HepG2 (cell line): Measurements from ENCODE around the gene ZBP1. TPM values are rescaled to one million over a fixed set of nuclear protein-coding genes. Genes with fewer than 3 reads are reported as not detected.

Experiments used
- BRCA1 ChIP-seq: sonication (generic); formaldehyde crosslinking; IDR thresholded peaks from 2 replicates; pipeline ENCODE4 v1.4.0; 2020; ENCODE audit warnings: missing genetic modification reagents
- CTCF ChIP-seq: sonication (generic); formaldehyde crosslinking; IDR thresholded peaks from 2 replicates; pipeline ENCODE4 v1.5.0; 2020; ENCODE audit warnings: mild to moderate bottlenecking, missing genetic modification reagents, moderate library complexity
- GPN1 ChIP-seq: sonication (generic); formaldehyde crosslinking; IDR thresholded peaks from 2 replicates; pipeline ENCODE4 v1.5.1; 2020; ENCODE audit warnings: missing genetic modification reagents, borderline replicate concordance
- GZF1 ChIP-seq: sonication (generic); formaldehyde crosslinking; IDR thresholded peaks from 2 replicates; pipeline ENCODE4 v1.5.1; 2020; ENCODE audit warnings: mild to moderate bottlenecking, missing genetic modification reagents
- HDAC2 ChIP-seq: sonication (generic); formaldehyde crosslinking; IDR thresholded peaks from 2 replicates; pipeline ENCODE4 v1.4.0; 2020; ENCODE audit warnings: missing genetic modification reagents
- HMGXB3 ChIP-seq: sonication (generic); formaldehyde crosslinking; IDR thresholded peaks from 2 replicates; pipeline ENCODE4 v1.4.0; 2020; ENCODE audit warnings: missing genetic modification reagents, borderline replicate concordance
- KLF6 ChIP-seq: IDR thresholded peaks from 2 replicates; pipeline ENCODE4 v1.8.0; 2016; ENCODE audit warnings: missing biosample characterization, missing genetic modification reagents
- MAFK ChIP-seq, 2 experiments: IDR thresholded peaks in 1 of 2; conservative IDR thresholded peaks in 1 of 2; 2 replicates each; pipeline ENCODE4 v1.6.1; 2011; ENCODE audit warnings: improper control_type of control experiment in 2 of 2, low read length in 2 of 2
- MLX ChIP-seq: IDR thresholded peaks from 2 replicates; pipeline ENCODE4 v1.6.1; 2016
- MYC ChIP-seq: sonication (generic); formaldehyde crosslinking; IDR thresholded peaks from 2 replicates; pipeline ENCODE4 v1.9.0; 2021; ENCODE audit warnings: missing genetic modification reagents, borderline replicate concordance
- REL ChIP-seq: sonication (generic); formaldehyde crosslinking; conservative IDR thresholded peaks from 2 replicates; pipeline ENCODE4 v1.8.0; 2022; ENCODE audit warnings: mild to moderate bottlenecking, missing genetic modification reagents, moderate library complexity
- RFX1 ChIP-seq: fragments of 450-650 bp; IDR thresholded peaks from 2 replicates; pipeline ENCODE4 v1.6.1; 2017
- SMC3 ChIP-seq: IDR thresholded peaks from 2 replicates; pipeline ENCODE4 v1.6.1; 2011; ENCODE audit warnings: low read length, improper control_type of control experiment
- TFDP1 ChIP-seq: IDR thresholded peaks from 2 replicates; pipeline ENCODE4 v1.6.1; 2016; ENCODE audit warnings: missing compliant biosample characterization, missing genetic modification reagents, borderline replicate concordance
- ZBTB25 ChIP-seq: IDR thresholded peaks from 2 replicates; pipeline ENCODE4 v1.6.1; 2018; ENCODE audit warnings: missing genetic modification reagents
- ZBTB38 ChIP-seq: sonication (generic); formaldehyde crosslinking; IDR thresholded peaks from 2 replicates; pipeline ENCODE4 v1.5.1; 2020; ENCODE audit warnings: mild to moderate bottlenecking, missing genetic modification reagents
- ZNF607 ChIP-seq: sonication (generic); formaldehyde crosslinking; IDR thresholded peaks from 2 replicates; pipeline ENCODE4 v1.5.1; 2020; ENCODE audit warnings: missing genetic modification reagents, mild to moderate bottlenecking, borderline replicate concordance
- ZNF614 ChIP-seq: IDR thresholded peaks from 2 replicates; pipeline ENCODE4 v1.6.1; 2018; ENCODE audit warnings: missing biosample characterization, missing genetic modification reagents, inconsistent platforms, borderline replicate concordance
- ZNF703 ChIP-seq: sonication (generic); formaldehyde crosslinking; IDR thresholded peaks from 2 replicates; pipeline ENCODE4 v1.5.1; 2020; ENCODE audit warnings: missing genetic modification reagents, mild to moderate bottlenecking, moderate library complexity, borderline replicate concordance
- ZNF788 ChIP-seq: sonication (generic); formaldehyde crosslinking; IDR thresholded peaks from 2 replicates; pipeline ENCODE4 v1.5.0; 2020; ENCODE audit warnings: mild to moderate bottlenecking, missing genetic modification reagents, borderline replicate concordance
- polyA plus RNA-seq, 8 experiments: library from polyadenylated mRNA; depleted of rRNA in 3 of 8; stranded (reverse) in 7 of 8; unstranded in 1 of 8; fragments of >200 nt; fragmentation: Illumina TruSeq in 4 of 8; extraction: Trizol in 4 of 8; gene quantifications; 2 replicates each; pipeline versions ENCODE4 v1.2.1 to v1.2.3, GENCODE V29; 2011 to 2016; ENCODE audit warnings: low read depth in 4 of 8, missing spikeins in 1 of 8, mixed read lengths in 1 of 8; ENCODE audit not compliant: insufficient read depth in 1 of 8
- total RNA-seq, 5 experiments: library from RNA; depleted of rRNA; stranded (reverse); fragments of >200 nt; fragmentation: Illumina TruSeq; extraction: Trizol; gene quantifications; 2 replicates each; pipeline ENCODE4 v1.2.3, GENCODE V29; 2016; ENCODE audit warnings: low read depth in 1 of 5

The ZBP1 gene
- total and polyA plus RNA-seq, 2 of the 13 experiments (the other 11 are each of a cell fraction or from before 2014, with no cell fraction given) = not detected

- TF ChIP-seq ZNF614 (CRISPR knock-in tag) (no peak; the same call in 1 of the 2 replicates), MLX (no peak), GZF1 (CRISPR knock-in tag) (no peak), REL (no peak), GPN1 (CRISPR knock-in tag) (no peak), MYC (CRISPR knock-in tag) (peak; percentile 71; the same call in 1 of the 2 replicates), HDAC2 (CRISPR knock-in tag) (no peak), TFDP1 (CRISPR knock-in tag) (peak; percentile 37; the same call in 1 of the 2 replicates), ZNF607 (CRISPR knock-in tag) (0 out of 2 replicates have a peak, but pooled peaks have one; percentile 57), RFX1 (no peak), ZNF788 (0 out of 2 replicates have a peak, but pooled peaks have one; percentile 30), HMGXB3 (no peak; the same call in 1 of the 2 replicates), ZBTB25 (CRISPR knock-in tag) (peak; percentile 32; the same call in 1 of the 2 replicates), ZBTB38 (peak; percentile 41; the same call in 1 of the 2 replicates), ZNF703 (CRISPR knock-in tag) (no peak), KLF6 (CRISPR knock-in tag) (peak; percentile 59; the same call in 1 of the 2 replicates), MAFK (conservative IDR thresholded peaks at IDR 0.05 in 1 of 2, IDR thresholded peaks at IDR 0.05 in 1 of 2; ENCODE audit: low read length in 2 of 2) (no peak), SMC3 (peak; percentile 59; the same call in 1 of the 2 replicates), BRCA1 (CRISPR knock-in tag) (no peak), CTCF (peak; percentile 98)
Observed at GRCh38 chr20:57596998-57597939, 23.0 kb downstream of the ZBP1 start (continued).
